Measurements from ENCODE around the gene CEP83. TPM values are rescaled to one million over a fixed set of nuclear protein-coding genes. Genes with fewer than 3 reads are reported as not detected.

The CEP83 gene
- total RNA-seq (2021; ENCODE audit: unreplicated experiment) (19.2 TPM), Bru-seq, nascent RNA (percentile 77 among the genes with signal in this experiment), BruChase-seq, experiment 1, labeled RNA remaining after a 6-hour chase (percentile 66 among the genes with signal in this experiment), BruChase-seq, experiment 2, labeled RNA remaining after a 2-hour chase (percentile 75 among the genes with signal in this experiment)
- 4.7 and 5.7 TPM in 2 replicates for polyA plus RNA-seq (2012)
- long read RNA-seq, transcript CEP83-201 (16 exons, 3,130 nt), result major isoform, 13 of 49 reads
- long read RNA-seq, partial matches to known transcripts, result 14 of 49 reads
- long read RNA-seq, other reads (novel, unspliced or antisense), result 19 of 49 reads

- POLR2A ChIA-PET, result no interaction called here
- H2AFZ ChIP-seq (ENCODE audit: low read depth, low read length, poor library complexity, severe bottlenecking), result no peak within 1 kb of the TSS
- H3K79me2 ChIP-seq (ENCODE audit: insufficient read depth, low read length), result peaks cover 45% of the 10 kb centered on the region
- TSS peak; percentile 79 for BruUV-seq (replicated peaks)
- DNase-seq (ENCODE audit: low read depth, low spot score) (peak; percentile 82), ATAC-seq (peak; percentile 99)
- peak within 1 kb of the TSS; percentile 88 for H3K9ac ChIP-seq (ENCODE audit: low read length)
- RAD21 ChIA-PET (ENCODE audit: low non-redundant PET in 1 of 2, low total read pairs in 2 of 2, uncharacterized antibody in 2 of 2, unreplicated experiment in 2 of 2), result no interaction called here
- 0 out of 2 replicates have a peak, but pooled peaks have one; percentile 15 for TF ChIP-seq ZFX (IDR thresholded peaks at IDR 0.05)
- peak; percentile 65 for TF ChIP-seq ELF1 (IDR thresholded peaks at IDR 0.05; ENCODE audit: borderline replicate concordance, low read depth)
- TF ChIP-seq TCF7L2 (IDR thresholded peaks at IDR 0.05; ENCODE audit: borderline replicate concordance, extremely low read depth, insufficient read depth, insufficient read length), result peak; percentile 25
- TF ChIP-seq EGR1 (IDR thresholded peaks at IDR 0.05; ENCODE audit: low read depth), result no peak
- TF ChIP-seq POLR2AphosphoS5 (IDR thresholded peaks at IDR 0.05; ENCODE audit: low read depth, low read length), result peak; percentile 91
- peak; percentile 96 for TF ChIP-seq MAX (IDR thresholded peaks at IDR 0.05)
- TF ChIP-seq POLR2A (IDR thresholded peaks at IDR 0.05; ENCODE audit: borderline replicate concordance, extremely low read depth, insufficient read depth, insufficient read length), result peak; percentile 32
- no peak for TF ChIP-seq SRF (IDR thresholded peaks at IDR 0.05; ENCODE audit: low read depth)
- peak; percentile 72; the same call in 1 of the 2 replicates for TF ChIP-seq SIN3A (IDR thresholded peaks at IDR 0.05; ENCODE audit: low read depth)
- TF ChIP-seq SP1 (IDR thresholded peaks at IDR 0.05; ENCODE audit: low read depth), result peak; percentile 32; the same call in 1 of the 2 replicates
- TF ChIP-seq ZBTB33 (IDR thresholded peaks at IDR 0.05; ENCODE audit: extremely low read depth, insufficient replicate concordance, low read length), result peak; percentile 45
- no peaks in the 10 kb centered on the region for H3K9me3 ChIP-seq (ENCODE audit: control insufficient read depth in 1 of 2, insufficient read depth in 1 of 2, low read depth in 1 of 2, low read length in 2 of 2)
- peaks cover 0 to 3% of the 10 kb centered on the region in 2 experiments; a peak in 1 of 4 replicates for H3K36me3 ChIP-seq (ENCODE audit: control insufficient read depth in 1 of 2, insufficient read depth in 2 of 2, low read length in 2 of 2)
- peak within 1 kb of the TSS; percentile 49 for H3K27ac ChIP-seq (ENCODE audit: low read depth, low read length)
- peaks cover 3 to 14% of the 10 kb centered on the region in 2 experiments; a peak in 2 of 4 replicates for H3K4me1 ChIP-seq (ENCODE audit: control insufficient read depth in 1 of 2, insufficient read depth in 2 of 2, low read length in 2 of 2)
- CTCF ChIA-PET, result no interaction called here
- H3K4me2 ChIP-seq (ENCODE audit: low read length), result peak within 1 kb of the TSS; percentile 71
- peak within 1 kb of the TSS; percentile 80 to 92 for H3K4me3 ChIP-seq (replicated peaks in 1 of 2; ENCODE audit: low read depth in 1 of 2, low read length in 2 of 2)
- no peaks in the 10 kb centered on the region for H4K20me1 ChIP-seq (ENCODE audit: insufficient read depth)
- no peaks in the 10 kb centered on the region for H3K9me2 ChIP-seq (ENCODE audit: insufficient read depth)
- intact Hi-C loops (cut with micrococcal nuclease), result no loop called here
- H3K27me3 ChIP-seq (ENCODE audit: insufficient read depth, low read length), result no peaks in the 10 kb centered on the region
These were observed at the start of gene CEP83 for GRCh38 chr12:94459728-94460615. Gene CEP83 (minus strand): TSS chr12:94459867. CDS start chr12:94412490, 47,377 bp downstream.

Data from HCT116 (cell line).